Suprapubic skin (tissue), 4 donors: ENCODE results near the gene ITPRIP.

ENCODE experiments used
- POLR2A ChIP-seq, 2 donors: fragments of 450-650 bp; IDR thresholded peaks; one replicate each; pipeline ENCODE4 v1.6.1; 2017; ENCODE audit warnings: antibody characterized with exemption in 2 of 2, mild to moderate bottlenecking in 2 of 2, moderate library complexity in 2 of 2
- POLR2AphosphoS5 ChIP-seq, 3 donors: sonication (generic); formaldehyde crosslinking; IDR thresholded peaks; one replicate each; pipeline ENCODE4 v1.6.1; 2017; ENCODE audit warnings: antibody characterized with exemption in 3 of 3

GRCh38 chr10:104264783-104265182 lies 73.5 kb downstream of the ITPRIP start:
- TF ChIP-seq POLR2A (IDR thresholded peaks at IDR 0.05) (no peak), POLR2AphosphoS5 (IDR thresholded peaks at IDR 0.05) (no peak)
